Osteoblast (primary cell): ENCODE data around the gene MRPL4. TPM values are rescaled to one million over a fixed set of nuclear protein-coding genes. Genes with fewer than 3 reads are reported as not detected.

Experiments used
- DNase-seq: peaks from one replicate; pipeline ENCODE4 v3.0.0; 2011; ENCODE audit warnings: low spot score, mixed read lengths; ENCODE audit not compliant: insufficient read length; ENCODE audit errors: missing footprints
- H2AFZ ChIP-seq: 2 replicates; pipeline ENCODE4 v1.6.0; 2011; ENCODE audit warnings: mild to moderate bottlenecking, low read length
- H3K27ac ChIP-seq: 2 replicates; pipeline ENCODE4 v1.5.1; 2011; ENCODE audit warnings: mild to moderate bottlenecking, low read depth, low read length, moderate library complexity
- H3K27me3 ChIP-seq: 2 replicates; pipeline ENCODE4 v1.6.0; 2012; ENCODE audit warnings: mild to moderate bottlenecking, control low read depth, inconsistent platforms, low read length, moderate library complexity; ENCODE audit not compliant: insufficient read depth
- H3K36me3 ChIP-seq: 2 replicates; pipeline ENCODE4 v1.5.1; 2011; ENCODE audit warnings: mild to moderate bottlenecking, low read length, control low read depth, moderate library complexity; ENCODE audit not compliant: insufficient read depth
- H3K4me1 ChIP-seq: 2 replicates; pipeline ENCODE4 v1.5.1; 2011; ENCODE audit warnings: mild to moderate bottlenecking, low read length, control low read depth, moderate library complexity; ENCODE audit not compliant: insufficient read depth
- H3K4me2 ChIP-seq: 2 replicates; pipeline ENCODE4 v1.6.0; 2011; ENCODE audit warnings: mild to moderate bottlenecking, low read length; ENCODE audit not compliant: insufficient read depth
- H3K4me3 ChIP-seq: fragments of 200-600 bp; sonication (generic); 3 replicates; pipeline ENCODE4 v1.5.1; 2012; ENCODE audit warnings: mild to moderate bottlenecking, low read length, inconsistent platforms; ENCODE audit not compliant: insufficient read depth
- H3K79me2 ChIP-seq: 2 replicates; pipeline ENCODE4 v1.6.0; 2012; ENCODE audit warnings: mild to moderate bottlenecking, low read length, control low read depth, inconsistent platforms; ENCODE audit not compliant: insufficient read depth
- H3K9me3 ChIP-seq: 2 replicates; pipeline ENCODE4 v1.5.1; 2011; ENCODE audit warnings: low read depth, low read length, control low read depth
- H4K20me1 ChIP-seq: 2 replicates; pipeline ENCODE4 v1.6.0; 2012; ENCODE audit warnings: mild to moderate bottlenecking, low read length, control low read depth; ENCODE audit not compliant: insufficient read depth
- total RNA-seq: library from RNA; depleted of rRNA; stranded (reverse); fragments of >200 nt; gene quantifications from 2 replicates; pipeline ENCODE4 v1.2.3, GENCODE V29; 2012
- TF ChIP-seq, protein P1 (sequence below): IDR thresholded peaks from 2 replicates; pipeline ENCODE4 v1.5.1; 2011; ENCODE audit warnings: mild to moderate bottlenecking, low read depth, low read length, moderate library complexity; ENCODE audit errors: extremely low read depth

Gene MRPL4
- total RNA-seq, 1 donor: 37.3 TPM

DNA sequence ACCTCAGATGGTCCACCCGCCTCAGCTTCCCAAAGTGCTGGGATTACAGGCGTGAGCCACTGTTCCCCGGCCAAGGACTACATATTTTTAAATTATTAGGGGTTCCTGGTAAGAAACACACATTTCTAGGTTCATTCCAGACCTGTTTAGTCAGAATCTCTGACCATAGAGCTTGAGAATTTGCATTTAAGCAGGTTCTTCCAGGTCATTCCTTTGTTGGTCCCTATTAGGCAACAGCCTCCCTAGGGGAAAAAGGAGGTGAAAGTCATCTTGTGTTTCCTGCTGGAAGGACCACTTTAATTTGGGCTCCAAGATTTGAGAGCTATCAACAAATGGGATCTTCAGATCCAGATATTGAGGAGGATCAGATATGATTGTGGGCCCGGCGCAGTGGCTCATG, 37.2 kb upstream of the MRPL4 start:
- H4K20me1 ChIP-seq: no peaks in the 10 kb centered on the region
- H3K79me2 ChIP-seq: no peaks in the 10 kb centered on the region
- no peak overlapping the region for H3K27ac ChIP-seq
- no peaks in the 10 kb centered on the region for H3K36me3 ChIP-seq
- no peaks in the 10 kb centered on the region for H3K9me3 ChIP-seq
- H3K4me1 ChIP-seq: peaks cover 5% of the 10 kb centered on the region
- no peak overlapping the region for H2AFZ ChIP-seq
- DNase-seq: peak; percentile 56
- TF ChIP-seq, protein P1, sequence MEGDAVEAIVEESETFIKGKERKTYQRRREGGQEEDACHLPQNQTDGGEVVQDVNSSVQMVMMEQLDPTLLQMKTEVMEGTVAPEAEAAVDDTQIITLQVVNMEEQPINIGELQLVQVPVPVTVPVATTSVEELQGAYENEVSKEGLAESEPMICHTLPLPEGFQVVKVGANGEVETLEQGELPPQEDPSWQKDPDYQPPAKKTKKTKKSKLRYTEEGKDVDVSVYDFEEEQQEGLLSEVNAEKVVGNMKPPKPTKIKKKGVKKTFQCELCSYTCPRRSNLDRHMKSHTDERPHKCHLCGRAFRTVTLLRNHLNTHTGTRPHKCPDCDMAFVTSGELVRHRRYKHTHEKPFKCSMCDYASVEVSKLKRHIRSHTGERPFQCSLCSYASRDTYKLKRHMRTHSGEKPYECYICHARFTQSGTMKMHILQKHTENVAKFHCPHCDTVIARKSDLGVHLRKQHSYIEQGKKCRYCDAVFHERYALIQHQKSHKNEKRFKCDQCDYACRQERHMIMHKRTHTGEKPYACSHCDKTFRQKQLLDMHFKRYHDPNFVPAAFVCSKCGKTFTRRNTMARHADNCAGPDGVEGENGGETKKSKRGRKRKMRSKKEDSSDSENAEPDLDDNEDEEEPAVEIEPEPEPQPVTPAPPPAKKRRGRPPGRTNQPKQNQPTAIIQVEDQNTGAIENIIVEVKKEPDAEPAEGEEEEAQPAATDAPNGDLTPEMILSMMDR: no peak
- no peak overlapping the region for H3K4me3 ChIP-seq
- no peaks in the 10 kb centered on the region for H3K27me3 ChIP-seq
- H3K4me2 ChIP-seq: no peak overlapping the region

DNA sequence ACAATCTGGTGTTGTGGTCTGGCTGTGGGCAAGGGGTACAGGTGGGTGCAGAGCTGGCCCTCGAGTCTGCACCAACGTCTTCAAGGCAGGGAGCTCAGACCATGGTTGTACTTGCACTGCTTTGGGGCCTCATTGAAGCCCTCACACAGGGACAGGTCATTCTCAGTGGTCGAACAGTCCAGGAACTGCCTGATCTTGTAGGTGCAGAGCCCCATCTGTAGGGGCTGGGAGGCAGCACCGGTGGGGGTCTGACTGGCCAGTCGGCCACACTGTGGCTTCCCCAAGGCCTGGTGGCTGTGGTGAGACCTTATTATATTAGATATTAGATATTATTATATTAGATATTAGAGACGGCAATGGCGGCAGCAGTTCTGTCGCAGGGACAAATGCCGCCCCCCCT, 34.9 kb upstream of the MRPL4 start:
- no peaks in the 10 kb centered on the region for H4K20me1 ChIP-seq
- H3K36me3 ChIP-seq: no peaks in the 10 kb centered on the region
- H2AFZ ChIP-seq: no peak overlapping the region
- no peak overlapping the region for H3K4me3 ChIP-seq
- no peak for DNase-seq
- peaks cover 5% of the 10 kb centered on the region for H3K4me1 ChIP-seq
- H3K9me3 ChIP-seq: no peaks in the 10 kb centered on the region
- H3K27ac ChIP-seq: no peak overlapping the region
- H3K4me2 ChIP-seq: no peak overlapping the region
- TF ChIP-seq, protein P1: no peak
- no peaks in the 10 kb centered on the region for H3K79me2 ChIP-seq
- no peaks in the 10 kb centered on the region for H3K27me3 ChIP-seq

DNA sequence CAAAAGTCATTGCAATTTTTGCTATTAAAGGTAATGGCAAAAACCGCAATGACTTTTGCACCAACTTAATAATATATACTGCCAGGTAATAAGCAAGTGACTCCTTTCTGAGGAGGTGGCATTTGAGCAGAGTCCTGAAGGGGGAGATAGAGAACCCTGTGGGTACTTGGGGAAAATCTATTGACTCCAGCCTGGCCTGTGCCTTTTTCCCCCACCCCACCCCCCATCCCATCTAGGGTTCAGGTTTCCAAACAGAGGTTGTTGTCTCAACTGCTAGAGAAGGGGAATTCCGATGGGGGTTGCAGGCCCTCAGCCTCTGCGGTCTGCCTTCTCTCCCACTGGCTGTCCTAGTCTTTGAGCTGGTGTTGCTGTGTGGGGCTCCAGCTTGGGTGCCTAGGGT, 32.3 kb upstream of the MRPL4 start:
- Histone ChIP-seq H3K36me3 (peaks cover 4% of the 10 kb centered on the region), H3K79me2 (peaks cover 5% of the 10 kb centered on the region), H3K27me3 (no peaks in the 10 kb centered on the region), H4K20me1 (no peaks in the 10 kb centered on the region), H3K4me2 (no peak overlapping the region), H3K27ac (no peak overlapping the region), H2AFZ (no peak overlapping the region), H3K4me3 (no peak overlapping the region), H3K4me1 (peaks cover 4% of the 10 kb centered on the region), H3K9me3 (no peaks in the 10 kb centered on the region)
- TF ChIP-seq, protein P1: peak; percentile 45
- peak; percentile 80 for DNase-seq

DNA sequence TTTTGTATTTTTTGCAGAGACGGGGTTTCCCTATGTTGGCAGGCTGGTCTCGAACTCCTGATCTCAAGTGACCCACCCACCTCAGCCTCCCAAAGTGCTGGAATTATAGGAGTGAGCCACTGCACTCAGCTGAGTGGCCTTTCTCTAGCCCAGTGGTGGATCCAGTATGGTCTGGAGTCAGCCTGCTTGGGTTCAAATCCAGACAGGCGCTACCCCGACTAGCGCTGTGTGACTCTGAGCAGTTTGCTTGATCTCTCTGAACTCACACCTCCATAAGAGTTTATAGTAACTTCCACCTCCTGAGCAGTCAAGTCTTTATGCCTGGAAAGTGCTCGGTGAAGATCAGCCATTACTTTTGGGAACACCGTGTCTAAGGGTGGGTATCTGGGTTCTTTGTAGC, 31.3 kb upstream of the MRPL4 start:
- peaks cover under 1% of the 10 kb centered on the region for H4K20me1 ChIP-seq
- no peaks in the 10 kb centered on the region for H3K9me3 ChIP-seq
- peaks cover 5% of the 10 kb centered on the region for H3K79me2 ChIP-seq
- peaks cover 4% of the 10 kb centered on the region for H3K36me3 ChIP-seq
- no peak overlapping the region for H3K27ac ChIP-seq
- DNase-seq: peak; percentile 23
- no peak overlapping the region for H3K4me2 ChIP-seq
- no peak overlapping the region for H3K4me3 ChIP-seq
- no peaks in the 10 kb centered on the region for H3K27me3 ChIP-seq
- TF ChIP-seq, protein P1: no peak
- no peaks in the 10 kb centered on the region for H3K4me1 ChIP-seq
- no peak overlapping the region for H2AFZ ChIP-seq
